Mesangial cell (primary cell): ENCODE results near the gene RNASEH1. TPM values are rescaled to one million over a fixed set of nuclear protein-coding genes. Genes with fewer than 3 reads are reported as not detected.

ENCODE experiments used
- total RNA-seq: library from RNA; depleted of rRNA; stranded (reverse); fragments of >200 nt; gene quantifications from 2 replicates; pipeline ENCODE4 v1.2.3, GENCODE V29; 2015

RNASEH1 gene, protein sequence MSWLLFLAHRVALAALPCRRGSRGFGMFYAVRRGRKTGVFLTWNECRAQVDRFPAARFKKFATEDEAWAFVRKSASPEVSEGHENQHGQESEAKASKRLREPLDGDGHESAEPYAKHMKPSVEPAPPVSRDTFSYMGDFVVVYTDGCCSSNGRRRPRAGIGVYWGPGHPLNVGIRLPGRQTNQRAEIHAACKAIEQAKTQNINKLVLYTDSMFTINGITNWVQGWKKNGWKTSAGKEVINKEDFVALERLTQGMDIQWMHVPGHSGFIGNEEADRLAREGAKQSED
- total RNA-seq = 13.8 and 26.1 TPM in 2 replicates

DNA sequence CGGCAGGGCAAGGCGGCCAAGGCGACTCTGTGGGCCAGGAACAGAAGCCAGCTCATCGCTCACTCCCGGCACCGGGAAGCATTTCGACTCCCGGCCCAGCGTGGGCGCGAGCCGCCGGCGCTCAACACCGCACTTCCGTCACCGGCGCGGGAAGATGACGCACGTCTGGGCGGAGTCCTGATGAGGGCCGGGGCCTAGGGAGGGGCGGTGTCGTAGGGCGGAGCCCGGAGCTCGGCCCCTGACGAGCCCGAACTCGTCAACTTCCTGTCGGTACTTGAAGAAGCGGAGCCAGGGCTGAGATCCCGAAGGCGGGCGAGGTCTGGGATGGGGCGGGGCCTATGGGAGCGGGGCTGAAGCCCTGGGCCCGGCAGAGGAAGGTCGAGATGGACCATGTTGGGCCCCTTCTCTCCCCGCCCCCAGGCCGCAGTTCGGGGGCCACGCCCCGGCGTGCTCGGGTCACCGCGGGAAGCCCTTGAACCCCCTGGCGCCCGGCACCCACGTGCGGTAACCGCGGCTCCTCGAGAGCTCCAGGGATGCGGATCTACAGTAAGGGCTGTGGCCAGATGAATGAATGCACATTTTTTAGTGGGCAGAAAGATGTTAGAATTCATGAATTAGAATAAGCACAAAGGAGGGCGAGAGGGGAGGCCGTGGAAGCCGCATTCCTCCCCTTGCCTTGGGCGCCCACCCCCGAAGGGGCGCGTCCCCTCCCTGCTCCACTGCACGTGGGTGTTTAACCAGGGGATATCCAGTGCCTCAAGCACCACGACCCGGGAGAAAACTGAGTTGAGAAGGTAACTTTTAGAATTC, at the start of gene RNASEH1:
Gene RNASEH1, minus strand, starts transcription at position 129 of the 810 bp plus-strand sequence. Its CDS starts 73 bp downstream, at position 56.

DNA sequence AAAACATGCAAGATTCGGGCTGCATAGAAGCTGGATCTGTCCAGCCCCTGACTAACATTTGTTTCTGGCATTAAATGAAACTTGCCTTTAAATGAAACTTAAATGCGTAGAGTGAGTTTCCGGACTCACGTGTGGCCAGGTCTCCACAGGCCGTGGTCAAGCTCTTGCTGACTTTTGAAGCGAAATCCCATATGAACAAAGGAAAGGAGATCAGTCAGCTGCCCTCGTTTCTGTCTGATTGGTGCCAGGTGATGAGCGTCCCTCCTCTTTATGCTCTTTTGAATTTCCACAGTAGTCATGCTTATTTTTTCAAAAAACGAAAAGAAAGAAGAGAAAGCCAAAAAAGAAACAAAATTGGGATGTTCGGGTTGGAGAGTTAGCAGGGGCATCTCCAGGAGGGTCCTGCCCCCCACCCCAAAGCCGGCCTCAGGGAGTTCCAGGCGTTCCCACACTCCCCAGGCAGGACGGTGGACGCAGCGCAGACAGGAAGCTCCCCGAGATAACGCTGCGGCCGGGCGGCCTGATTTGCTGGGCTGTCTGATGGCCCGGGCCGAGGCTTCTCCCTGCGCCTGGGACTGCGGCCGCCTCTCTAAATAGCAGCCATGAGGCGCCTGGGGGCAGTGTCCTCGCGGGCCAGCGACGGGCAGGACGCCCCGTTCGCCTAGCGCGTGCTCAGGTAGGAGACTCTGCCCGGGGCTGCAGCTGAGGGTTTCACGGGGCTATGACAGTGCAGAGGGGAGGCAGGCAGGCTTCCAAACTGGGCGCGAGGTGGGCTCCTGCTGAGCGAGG, 36.6 kb upstream of the RNASEH1 start, which contains the start of gene COLEC11:
Gene COLEC11, plus strand, starts transcription at position 620 of the 789 bp plus-strand sequence. CDS start 9,229 bp downstream, outside the sequence.

DNA sequence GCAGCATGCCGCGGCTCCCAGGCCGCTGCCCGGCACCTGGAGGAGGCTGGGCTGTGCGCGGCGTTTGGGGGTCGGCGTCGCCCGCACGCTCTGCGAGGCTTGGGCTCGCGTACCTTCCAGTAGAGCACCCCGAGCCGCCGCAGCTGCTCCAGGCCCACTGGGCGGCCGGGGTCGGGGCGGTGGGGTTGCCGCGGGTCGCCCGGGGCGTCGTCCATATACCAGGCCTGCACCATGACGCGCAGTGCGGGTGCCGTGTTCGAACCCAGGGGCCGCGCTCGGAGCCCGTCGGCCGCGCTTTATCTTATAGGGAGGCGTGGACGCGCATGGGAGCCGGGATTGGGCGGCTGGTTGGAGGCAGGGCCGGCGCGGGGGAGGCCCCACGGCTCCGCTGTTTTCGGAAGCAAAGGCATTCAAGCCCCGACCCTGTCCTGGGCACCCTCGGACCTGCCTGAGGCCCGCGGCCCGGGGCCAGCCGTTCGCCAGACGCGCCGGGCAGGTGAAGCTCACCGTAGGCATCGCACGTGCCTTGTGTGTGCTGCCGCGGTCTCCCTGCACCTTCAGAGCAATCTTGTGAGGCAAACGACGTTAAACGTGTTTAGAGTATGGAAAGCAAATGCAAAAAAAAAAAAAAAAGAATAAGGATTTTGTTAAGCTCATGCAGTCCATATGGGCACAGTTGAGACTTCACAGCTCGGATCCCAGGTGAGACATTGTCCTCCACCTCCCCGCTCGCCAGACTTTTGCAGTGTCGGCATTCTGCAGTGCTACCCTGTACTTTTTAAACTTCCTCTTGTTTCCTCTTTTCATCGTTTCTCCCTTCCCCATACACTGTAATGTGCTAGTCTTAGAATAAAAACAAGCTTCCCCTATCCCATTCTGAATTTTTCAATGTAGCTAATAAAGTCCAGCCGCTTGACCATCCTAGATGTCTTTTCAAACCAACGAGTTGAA, 38.6 kb downstream of the RNASEH1 start, which contains the start of gene ADI1:
Gene ADI1, minus strand, starts transcription at position 277 of the 951 bp plus-strand sequence. Its CDS starts 44 bp downstream, at position 233.

Other genes starting within 250 kb of the RNASEH1 start
- gene EIPR1, start 180.5 kb downstream of the RNASEH1 start, total RNA-seq = 27.4 and 45.3 TPM in 2 replicates
- 80.8 and 105 TPM in 2 replicates for gene TRAPPC12, start 178.6 kb downstream of the RNASEH1 start, total RNA-seq
- 22.8 and 33.7 TPM in 2 replicates for gene ADI1, start 38.8 kb downstream of the RNASEH1 start, total RNA-seq
- gene RPS7, start 16.9 kb upstream of the RNASEH1 start, total RNA-seq = 1,622 and 2,065 TPM in 2 replicates
- gene COLEC11, start 36.8 kb upstream of the RNASEH1 start, total RNA-seq = 0.76 and 1.5 TPM in 2 replicates
- not detected in 2 replicates for gene ALLC, start 99.9 kb upstream of the RNASEH1 start, total RNA-seq
- not detected in 2 replicates for gene DCDC2C, start 145.2 kb upstream of the RNASEH1 start, total RNA-seq